GM12864 (cell line): ENCODE measurements around the gene WDR72.
"Not testable (repeated sequence)": the region's sequence is repeated elsewhere in the genome, so short reads cannot be mapped to it uniquely, and the experiment has no call there.

Experiments used
- DNase-seq: peaks from one replicate; pipeline ENCODE4 v3.0.0-alpha.2; 2011; ENCODE audit warnings: low read depth
- H3K4me3 ChIP-seq: 2 replicates; pipeline ENCODE4 v1.5.1; 2011; ENCODE audit warnings: mild to moderate bottlenecking, low read depth, low read length, control low read depth
- CTCF ChIP-seq: IDR thresholded peaks from 2 replicates; pipeline ENCODE4 v1.5.1; 2011; ENCODE audit warnings: low read depth, mild to moderate bottlenecking, moderate library complexity, low read length, control low read depth, inconsistent platforms; ENCODE audit errors: missing control alignments

WDR72 gene

GRCh38 chr15:53713218-53713617 is 46.2 kb downstream of the WDR72 start:
- no peak for DNase-seq
- TF ChIP-seq CTCF = no peak
- no peak overlapping the region for H3K4me3 ChIP-seq

GRCh38 chr15:53710906-53711305 is 48.6 kb downstream of the WDR72 start:
- H3K4me3 ChIP-seq = no peak overlapping the region
- DNase-seq = no peak
- TF ChIP-seq CTCF = no peak

- H3K4me3 ChIP-seq = no peak overlapping the region
- no peak for DNase-seq
- no peak for TF ChIP-seq CTCF
Observed at GRCh38 chr15:53709821-53710220, 49.6 kb downstream of the WDR72 start.

DNA sequence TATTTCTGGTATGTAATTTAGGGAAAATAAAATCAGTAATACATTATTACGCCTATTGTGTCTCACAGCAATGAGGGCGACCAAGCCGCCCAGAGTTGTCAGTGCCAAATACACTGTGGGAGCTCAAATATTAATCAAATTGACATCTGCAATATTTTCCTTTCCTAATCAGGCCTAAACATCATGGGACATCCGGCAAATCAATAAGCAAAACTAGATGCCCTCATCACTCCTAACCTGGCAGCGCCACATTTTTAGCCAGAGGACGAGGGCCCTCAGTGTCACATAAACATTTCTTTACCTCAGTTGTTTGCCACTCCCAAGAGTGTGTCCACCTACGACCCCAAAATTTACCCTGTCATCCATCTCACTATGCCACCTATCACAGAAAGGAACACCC is 64.1 kb downstream of the WDR72 start:
- TF ChIP-seq CTCF = no peak

DNA sequence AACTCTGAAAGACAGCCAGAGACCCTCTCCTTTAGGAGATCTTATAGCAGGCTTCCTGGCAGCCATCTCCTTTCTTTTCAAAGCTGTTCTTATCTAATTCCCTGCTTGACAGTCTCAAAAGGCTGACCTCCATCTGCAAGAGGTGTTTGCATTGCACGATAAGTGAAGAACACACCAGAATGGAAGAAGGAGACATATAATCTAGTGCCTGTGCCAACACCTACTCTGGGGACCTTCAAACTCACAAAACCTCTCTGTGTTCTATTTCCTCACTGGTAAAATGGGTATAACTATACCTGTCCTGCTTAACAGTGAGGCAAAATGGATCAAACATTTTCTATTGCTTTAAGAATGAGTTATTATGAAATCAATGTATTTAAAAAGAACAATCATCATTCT is 65.0 kb downstream of the WDR72 start:
- H3K4me3 ChIP-seq = no peak overlapping the region
- DNase-seq = no peak
- TF ChIP-seq CTCF = no peak

More for the DNA sequence above, 64.1 kb downstream of the WDR72 start:
- H3K4me3 ChIP-seq = no peak overlapping the region
- no peak for DNase-seq

DNA sequence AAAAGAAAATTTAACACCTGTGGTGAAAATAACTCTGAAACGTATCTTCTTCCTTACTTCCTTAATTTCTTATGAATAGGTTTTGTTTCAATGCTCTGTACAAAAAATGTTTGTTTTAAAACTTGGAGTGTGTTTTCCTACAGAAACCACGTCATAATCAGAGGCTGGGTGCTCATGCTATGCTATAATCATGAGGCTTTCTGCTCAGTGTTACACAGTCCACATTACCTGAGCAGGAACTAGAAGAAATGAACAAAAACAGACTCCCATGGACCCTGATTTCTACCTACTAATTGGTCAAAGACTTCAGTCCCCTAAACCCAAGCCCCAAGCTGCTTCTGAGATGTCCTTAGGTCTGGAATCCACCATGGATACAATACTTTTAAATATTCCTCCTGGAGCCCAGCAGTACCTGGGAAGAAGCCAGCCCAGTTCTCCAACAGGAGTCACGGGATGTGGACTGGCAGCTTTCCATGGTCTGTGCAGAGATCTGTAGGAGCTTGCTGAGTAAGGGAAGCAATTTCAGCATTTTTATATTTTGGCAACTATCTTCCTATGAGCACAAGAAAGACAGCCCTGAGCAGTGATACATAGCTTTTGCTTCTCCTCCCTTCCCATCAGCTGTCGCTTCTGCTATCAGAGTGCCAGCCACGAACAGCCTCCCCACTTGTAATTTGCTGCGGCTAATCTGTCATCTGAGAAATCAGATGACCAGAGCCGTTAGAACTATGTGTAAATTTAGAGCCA is 65.6 kb downstream of the WDR72 start:
- no peak overlapping the region for H3K4me3 ChIP-seq
- TF ChIP-seq CTCF = no peak
- no peak for DNase-seq

DNA sequence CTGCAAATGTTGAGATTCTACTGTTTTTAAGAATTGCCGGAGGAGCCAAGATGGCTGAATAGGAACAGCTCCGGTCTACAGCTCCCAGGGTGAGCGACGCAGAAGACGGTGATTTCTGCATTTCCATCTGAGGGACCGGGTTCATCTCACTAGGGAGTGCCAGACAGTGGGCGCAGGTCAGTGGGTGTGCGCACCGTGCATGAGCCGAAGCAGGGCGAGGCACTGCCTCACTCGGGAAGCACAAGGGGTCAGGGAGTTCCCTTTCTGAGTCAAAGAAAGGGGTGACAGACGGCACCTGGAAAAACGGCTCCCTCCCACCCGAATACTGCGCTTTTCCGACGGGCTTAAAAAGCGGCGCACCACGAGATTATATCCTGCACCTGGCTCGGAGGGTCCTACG is 75.3 kb downstream of the WDR72 start:
- not testable (repeated sequence) for H3K4me3 ChIP-seq, DNase-seq
